ENCODE measurements around the gene ANO4.
"Not testable (repeated sequence)": the region's sequence is repeated elsewhere in the genome, so short reads cannot be mapped to it uniquely, and the experiment has no call there.

The ANO4 gene

DNA sequence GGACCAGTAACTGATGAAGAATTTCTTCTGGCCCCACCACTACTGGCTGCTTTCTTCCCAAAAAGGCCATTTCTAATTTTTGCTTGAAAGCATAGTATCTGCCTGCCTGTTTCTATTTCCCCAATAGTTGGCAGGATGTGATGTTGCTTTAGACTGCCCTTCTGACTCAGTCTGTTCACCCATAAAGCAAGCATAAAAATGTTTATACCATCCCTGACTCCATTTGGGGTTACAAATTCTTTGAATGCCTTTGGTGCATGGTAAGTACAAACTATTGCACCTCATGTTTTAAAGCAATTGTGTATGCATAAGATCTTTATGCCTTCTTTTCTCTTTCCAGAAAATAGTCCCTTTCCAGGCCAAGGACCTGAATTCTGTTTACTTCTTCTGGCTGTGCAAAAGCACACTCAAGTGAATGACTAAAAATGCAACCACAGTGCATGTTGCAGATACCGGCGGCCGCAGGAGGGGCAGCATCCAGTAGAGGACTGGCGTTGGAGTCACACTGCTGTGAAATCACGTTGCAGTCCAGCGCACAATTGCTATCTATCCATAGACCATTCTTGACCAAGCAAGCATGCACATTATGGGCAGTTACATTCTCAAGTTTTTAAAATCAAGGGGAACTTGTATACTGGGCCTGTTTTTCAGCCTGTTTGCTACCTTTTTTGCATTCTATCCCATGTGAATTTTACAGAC lies 333.1 kb downstream of the ANO4 start:
- Histone ChIP-seq H3K27me3 (no peaks in the 10 kb centered on the region), H3K4me1 (no peaks in the 10 kb centered on the region), H3K4me3 (ENCODE audit: low read depth, low read length) (no peak overlapping the region), H3K9me3 (no peaks in the 10 kb centered on the region), H3K36me3 (no peaks in the 10 kb centered on the region)
- DNase-seq: no peak
- TF ChIP-seq, protein P1, sequence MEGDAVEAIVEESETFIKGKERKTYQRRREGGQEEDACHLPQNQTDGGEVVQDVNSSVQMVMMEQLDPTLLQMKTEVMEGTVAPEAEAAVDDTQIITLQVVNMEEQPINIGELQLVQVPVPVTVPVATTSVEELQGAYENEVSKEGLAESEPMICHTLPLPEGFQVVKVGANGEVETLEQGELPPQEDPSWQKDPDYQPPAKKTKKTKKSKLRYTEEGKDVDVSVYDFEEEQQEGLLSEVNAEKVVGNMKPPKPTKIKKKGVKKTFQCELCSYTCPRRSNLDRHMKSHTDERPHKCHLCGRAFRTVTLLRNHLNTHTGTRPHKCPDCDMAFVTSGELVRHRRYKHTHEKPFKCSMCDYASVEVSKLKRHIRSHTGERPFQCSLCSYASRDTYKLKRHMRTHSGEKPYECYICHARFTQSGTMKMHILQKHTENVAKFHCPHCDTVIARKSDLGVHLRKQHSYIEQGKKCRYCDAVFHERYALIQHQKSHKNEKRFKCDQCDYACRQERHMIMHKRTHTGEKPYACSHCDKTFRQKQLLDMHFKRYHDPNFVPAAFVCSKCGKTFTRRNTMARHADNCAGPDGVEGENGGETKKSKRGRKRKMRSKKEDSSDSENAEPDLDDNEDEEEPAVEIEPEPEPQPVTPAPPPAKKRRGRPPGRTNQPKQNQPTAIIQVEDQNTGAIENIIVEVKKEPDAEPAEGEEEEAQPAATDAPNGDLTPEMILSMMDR (IDR thresholded peaks at IDR 0.05; ENCODE audit: low read depth, low read length): no peak

DNA sequence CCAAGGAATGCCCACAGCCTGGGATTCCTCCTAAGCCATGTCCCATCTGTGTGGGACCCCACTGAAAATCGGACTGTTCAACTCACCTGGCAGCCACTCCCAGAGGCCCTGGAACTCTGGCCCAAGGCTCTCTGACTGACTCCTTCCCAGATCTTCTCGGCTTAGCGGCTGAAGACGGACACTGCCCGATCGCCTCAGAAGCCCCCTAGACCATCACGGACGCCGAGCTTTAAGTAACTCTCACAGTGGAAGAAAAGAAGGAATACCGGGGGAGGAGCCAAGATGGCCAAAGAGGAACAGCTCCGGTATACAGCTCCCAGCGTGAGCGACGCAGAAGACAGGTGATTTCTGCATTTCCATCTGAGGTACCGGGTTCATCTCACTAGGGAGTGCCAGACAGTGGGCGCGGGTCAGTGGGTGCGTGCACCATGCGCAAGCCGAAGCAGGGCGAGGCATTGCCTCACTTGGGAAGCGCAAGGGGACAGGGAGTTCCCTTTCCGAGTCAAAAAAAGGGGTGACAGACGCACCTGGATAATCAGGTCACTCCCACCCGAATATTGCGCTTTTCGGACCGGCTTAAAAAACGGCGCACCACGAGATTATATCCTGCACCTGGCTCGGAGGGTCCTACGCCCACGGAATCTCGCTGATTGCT lies 351.3 kb downstream of the ANO4 start:
- H3K36me3 ChIP-seq; H3K27me3 ChIP-seq; H3K9me3 ChIP-seq; H3K4me3 ChIP-seq (ENCODE audit: low read depth, low read length); DNase-seq; H3K4me1 ChIP-seq: not testable (repeated sequence)

DNA sequence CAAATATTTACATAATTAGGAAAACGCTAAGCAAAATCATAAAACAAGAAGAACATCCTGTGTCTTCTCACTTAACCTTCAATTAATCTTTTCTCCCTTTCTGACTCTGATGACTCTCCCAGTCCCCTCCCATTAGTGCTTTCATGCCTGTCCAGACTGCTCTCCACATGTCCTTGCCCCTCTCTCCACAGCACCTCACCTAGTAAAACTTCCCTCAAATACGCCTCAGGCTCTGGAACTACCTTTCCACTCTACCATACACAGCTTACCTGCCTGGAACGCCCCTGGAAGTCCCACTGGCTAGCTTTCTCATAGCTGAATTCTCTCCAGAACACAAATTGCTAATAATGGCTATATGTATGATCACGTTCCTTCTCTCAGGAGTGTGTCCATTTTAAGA lies 370.7 kb downstream of the ANO4 start:
- DNase-seq: no peak
- TF ChIP-seq, protein P1 (IDR thresholded peaks at IDR 0.05; ENCODE audit: low read depth, low read length): no peak
- Histone ChIP-seq H3K4me3 (ENCODE audit: low read depth, low read length) (no peak overlapping the region), H3K27me3 (no peaks in the 10 kb centered on the region), H3K36me3 (no peaks in the 10 kb centered on the region), H3K4me1 (no peaks in the 10 kb centered on the region), H3K9me3 (no peaks in the 10 kb centered on the region)

DNA sequence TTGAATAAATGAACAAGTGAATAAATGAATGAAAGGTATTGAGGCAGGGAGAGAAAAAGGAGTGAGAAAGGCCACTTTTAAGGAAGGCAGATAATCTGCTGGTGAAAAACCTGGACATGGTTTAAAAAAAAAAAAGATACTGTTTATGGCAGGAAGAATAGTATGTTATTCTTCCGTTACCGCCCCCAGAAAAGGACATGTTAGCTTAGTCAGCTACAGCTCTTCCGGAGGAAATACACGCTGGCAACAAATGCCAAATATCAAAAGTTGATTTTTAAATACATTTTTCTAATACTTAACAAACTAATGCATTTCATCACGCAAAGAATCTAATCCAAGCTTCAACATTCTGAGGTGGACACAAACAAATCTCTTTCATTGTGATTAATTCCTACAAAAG lies 372.3 kb downstream of the ANO4 start:
- no peaks in the 10 kb centered on the region for H3K4me1 ChIP-seq
- TF ChIP-seq, protein P1 (IDR thresholded peaks at IDR 0.05; ENCODE audit: low read depth, low read length): no peak
- no peaks in the 10 kb centered on the region for H3K9me3 ChIP-seq
- DNase-seq: no peak
- no peaks in the 10 kb centered on the region for H3K36me3 ChIP-seq
- no peaks in the 10 kb centered on the region for H3K27me3 ChIP-seq
- no peak overlapping the region for H3K4me3 ChIP-seq (ENCODE audit: low read depth, low read length)

DNA sequence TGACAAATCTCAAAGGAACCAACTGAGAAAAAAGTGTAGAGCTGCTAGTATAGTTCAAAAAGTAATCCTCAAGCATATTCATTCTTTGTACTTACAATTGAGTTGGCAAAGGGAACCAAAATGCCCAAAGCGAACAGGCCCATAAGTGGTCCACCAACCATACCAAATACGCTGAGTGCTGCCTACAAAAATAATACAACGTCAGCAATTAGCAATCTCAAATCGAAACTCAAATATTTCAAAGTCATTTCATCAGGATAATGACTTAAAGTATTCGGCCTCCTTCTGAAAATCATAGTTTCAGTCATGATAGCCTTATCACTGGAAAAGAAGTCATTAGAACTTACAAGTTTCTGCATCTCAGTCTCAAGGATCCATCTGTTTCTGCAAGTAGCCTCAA lies 373.4 kb downstream of the ANO4 start:
- TF ChIP-seq, protein P1 (IDR thresholded peaks at IDR 0.05; ENCODE audit: low read depth, low read length): no peak
- no peak for DNase-seq
- no peaks in the 10 kb centered on the region for H3K4me1 ChIP-seq

DNA sequence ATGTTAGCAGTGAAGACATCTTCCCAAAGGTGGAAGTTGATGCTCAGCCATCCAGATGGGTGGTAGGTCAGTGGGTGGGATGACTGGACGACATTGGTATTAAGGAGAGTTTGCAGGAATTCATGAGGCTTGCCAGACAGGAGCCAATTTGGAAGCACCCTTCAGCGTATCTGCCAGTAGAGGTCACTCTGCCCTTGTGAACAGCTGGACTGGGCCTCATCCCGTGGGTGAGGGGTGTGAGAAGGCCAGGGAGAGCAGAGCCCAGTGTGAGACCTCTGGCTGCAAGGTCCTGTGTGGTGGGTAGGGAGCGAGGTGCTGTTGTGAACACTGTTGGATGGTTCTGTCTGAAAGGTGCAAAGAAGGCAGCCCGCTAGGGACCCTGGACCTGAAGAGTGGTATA lies 377.7 kb downstream of the ANO4 start:
- Histone ChIP-seq H3K4me1 (no peaks in the 10 kb centered on the region), H3K9me3 (no peaks in the 10 kb centered on the region), H3K36me3 (no peaks in the 10 kb centered on the region), H3K27me3 (no peaks in the 10 kb centered on the region), H3K4me3 (ENCODE audit: low read depth, low read length) (no peak overlapping the region)
- no peak for DNase-seq
- TF ChIP-seq, protein P1 (IDR thresholded peaks at IDR 0.05; ENCODE audit: low read depth, low read length): 0 out of 2 replicates have a peak, but pooled peaks have one; percentile 4

More for the DNA sequence above, 373.4 kb downstream of the ANO4 start:
- no peaks in the 10 kb centered on the region for H3K36me3 ChIP-seq
- H3K9me3 ChIP-seq: no peaks in the 10 kb centered on the region
- no peaks in the 10 kb centered on the region for H3K27me3 ChIP-seq
- no peak overlapping the region for H3K4me3 ChIP-seq (ENCODE audit: low read depth, low read length)

Measured in BE2C (cell line).